K562 (cell line): ENCODE data around the gene MAML1. TPM values are rescaled to one million over a fixed set of nuclear protein-coding genes. Genes with fewer than 3 reads are reported as not detected.
A peak's percentile ranks its signal among the peaks of the same experiment; 100 is the strongest.

ENCODE experiments used
- GTF2E2 ChIP-seq: fragments of 200-800 bp; sonication (Bioruptor generic); IDR thresholded peaks from 2 replicates; pipeline ENCODE4 v1.6.1; 2016; ENCODE audit warnings: missing genetic modification characterization, missing compliant biosample characterization
- MAFG ChIP-seq: fragments of 450-650 bp; conservative IDR thresholded peaks from 2 replicates; pipeline ENCODE4 v1.6.1; 2016; ENCODE audit warnings: missing genetic modification characterization, missing compliant biosample characterization
- NR3C1 ChIP-seq: sonication (generic); formaldehyde crosslinking; IDR thresholded peaks from 2 replicates; pipeline ENCODE4 v1.8.1; 2022; ENCODE audit warnings: missing genetic modification reagents
- PHF8 ChIP-seq: fragments of 200-600 bp; sonication (generic); IDR thresholded peaks from 2 replicates; pipeline ENCODE4 v1.6.1; 2012; ENCODE audit warnings: mixed run types, mild to moderate bottlenecking, inconsistent platforms, low read length, moderate library complexity, borderline replicate concordance
- POLR2B ChIP-seq: fragments of 450-650 bp; IDR thresholded peaks from 2 replicates; pipeline ENCODE4 v1.6.1; 2018; ENCODE audit warnings: low read depth; ENCODE audit not compliant: partially characterized antibody
- SIRT6 ChIP-seq: IDR thresholded peaks from one replicate; pipeline ENCODE4 v1.6.1; 2012; ENCODE audit warnings: low read depth, mild to moderate bottlenecking, control low read depth, inconsistent platforms, low read length, moderate library complexity
- ZNF134 ChIP-seq: fragments of 250-450 bp; sonication (Bioruptor Pico); conservative IDR thresholded peaks from 2 replicates; pipeline ENCODE4 v1.4.0; 2020
- polyA plus RNA-seq, 8 experiments: library from polyadenylated mRNA; depleted of rRNA in 4 of 8; stranded (reverse) in 5 of 8; unstranded in 3 of 8; fragments of >200 nt; fragmentation: Nextera tagmentation in 2 of 8; fragmentation: Illumina TruSeq in 1 of 8; extraction: Ambion mirVana in 2 of 8; extraction: Trizol in 1 of 8; gene quantifications; 2 replicates each; pipeline versions ENCODE4 v1.2.1 to v1.2.3, GENCODE V29; 2011 to 2014; ENCODE audit warnings: inconsistent platforms in 1 of 8, missing spikeins in 1 of 8
- total RNA-seq, 7 experiments: library from RNA; depleted of rRNA in 6 of 7; stranded (reverse); fragments of >200 nt in 6 of 7; fragmentation: Illumina TruSeq in 2 of 7; extraction: Trizol in 2 of 7; gene quantifications; 2 replicates each; pipeline versions ENCODE4 v1.2.1 to v1.2.3, GENCODE V29; 2011 to 2021; ENCODE audit warnings: low replicate concordance in 1 of 7
- TF ChIP-seq, protein P1 (sequence below): fragments of 250-450 bp; sonication (Bioruptor Pico); IDR thresholded peaks from 2 replicates; pipeline ENCODE4 v1.4.0; 2020; ENCODE audit warnings: mild to moderate bottlenecking, moderate library complexity, borderline replicate concordance
- TF ChIP-seq, protein P2 (sequence below): fragments of 250-450 bp; sonication (Bioruptor Pico); IDR thresholded peaks from 2 replicates; pipeline ENCODE4 v1.4.0; 2020; ENCODE audit warnings: mild to moderate bottlenecking, moderate library complexity
- TF ChIP-seq, protein P3 (sequence below): fragments of 450-650 bp; IDR thresholded peaks from 2 replicates; pipeline ENCODE4 v1.6.1; 2016; ENCODE audit warnings: borderline replicate concordance
- TF ChIP-seq, protein P4 (sequence below), 2 experiments: fragments of 450-650 bp in 1 of 2; sonication (generic) in 1 of 2; formaldehyde crosslinking; conservative IDR thresholded peaks; 2 replicates each; pipeline versions ENCODE4 v1.4.0 to v1.8.1; 2020 to 2022; ENCODE audit warnings: mild to moderate bottlenecking in 1 of 2, missing genetic modification reagents in 1 of 2
- TF ChIP-seq, protein P5 (sequence below): sonication (generic); formaldehyde crosslinking; IDR thresholded peaks from 2 replicates; pipeline ENCODE4 v1.8.1; 2023; ENCODE audit warnings: mild to moderate bottlenecking, missing genetic modification reagents

MAML1 gene
- total and polyA plus RNA-seq, 9 of the 15 experiments (the other 6 are each of a cell fraction or from before 2014, with no cell fraction given): 0.32 to 18.4 (median 7.0) TPM

DNA sequence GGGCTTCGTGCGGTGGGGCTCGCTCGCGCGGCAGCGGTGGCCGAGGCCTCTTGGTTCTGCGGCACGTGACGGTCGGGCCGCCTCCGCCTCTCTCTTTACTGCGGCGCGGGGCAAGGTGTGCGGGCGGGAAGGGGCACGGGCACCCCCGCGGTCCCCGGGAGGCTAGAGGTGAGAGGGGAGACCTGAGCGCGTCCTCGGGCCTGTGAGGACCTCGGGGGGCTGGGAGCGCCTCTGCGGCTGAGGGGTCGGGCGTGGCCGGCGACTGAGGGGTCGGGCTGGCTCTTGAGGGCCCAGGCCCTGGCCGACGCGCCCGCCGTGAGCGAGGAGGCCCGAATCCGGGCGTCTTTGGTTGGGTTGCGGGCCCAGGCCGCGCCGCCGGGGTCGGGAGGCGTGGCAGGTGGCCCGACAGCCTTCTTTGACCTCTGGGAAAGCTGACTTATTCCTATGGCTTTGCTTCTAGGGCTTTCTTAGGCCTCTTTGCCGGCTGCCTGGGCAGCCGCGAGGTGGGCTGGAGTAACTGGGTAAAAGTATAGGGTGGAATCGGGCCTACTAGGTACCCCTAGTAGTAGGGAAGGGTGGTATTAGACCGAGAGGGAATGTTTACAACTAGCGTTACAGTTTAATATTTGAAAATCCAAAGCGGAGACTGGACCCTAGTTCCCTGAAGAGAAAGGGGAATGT, 33.5 kb upstream of the MAML1 start, which contains the start of gene CANX (continued):
- TF ChIP-seq, protein P1, sequence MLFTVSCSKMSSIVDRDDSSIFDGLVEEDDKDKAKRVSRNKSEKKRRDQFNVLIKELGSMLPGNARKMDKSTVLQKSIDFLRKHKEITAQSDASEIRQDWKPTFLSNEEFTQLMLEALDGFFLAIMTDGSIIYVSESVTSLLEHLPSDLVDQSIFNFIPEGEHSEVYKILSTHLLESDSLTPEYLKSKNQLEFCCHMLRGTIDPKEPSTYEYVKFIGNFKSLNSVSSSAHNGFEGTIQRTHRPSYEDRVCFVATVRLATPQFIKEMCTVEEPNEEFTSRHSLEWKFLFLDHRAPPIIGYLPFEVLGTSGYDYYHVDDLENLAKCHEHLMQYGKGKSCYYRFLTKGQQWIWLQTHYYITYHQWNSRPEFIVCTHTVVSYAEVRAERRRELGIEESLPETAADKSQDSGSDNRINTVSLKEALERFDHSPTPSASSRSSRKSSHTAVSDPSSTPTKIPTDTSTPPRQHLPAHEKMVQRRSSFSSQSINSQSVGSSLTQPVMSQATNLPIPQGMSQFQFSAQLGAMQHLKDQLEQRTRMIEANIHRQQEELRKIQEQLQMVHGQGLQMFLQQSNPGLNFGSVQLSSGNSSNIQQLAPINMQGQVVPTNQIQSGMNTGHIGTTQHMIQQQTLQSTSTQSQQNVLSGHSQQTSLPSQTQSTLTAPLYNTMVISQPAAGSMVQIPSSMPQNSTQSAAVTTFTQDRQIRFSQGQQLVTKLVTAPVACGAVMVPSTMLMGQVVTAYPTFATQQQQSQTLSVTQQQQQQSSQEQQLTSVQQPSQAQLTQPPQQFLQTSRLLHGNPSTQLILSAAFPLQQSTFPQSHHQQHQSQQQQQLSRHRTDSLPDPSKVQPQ (CRISPR knock-in tag): peak; percentile 63; the same call in 1 of the 2 replicates
- TF ChIP-seq, protein P2, sequence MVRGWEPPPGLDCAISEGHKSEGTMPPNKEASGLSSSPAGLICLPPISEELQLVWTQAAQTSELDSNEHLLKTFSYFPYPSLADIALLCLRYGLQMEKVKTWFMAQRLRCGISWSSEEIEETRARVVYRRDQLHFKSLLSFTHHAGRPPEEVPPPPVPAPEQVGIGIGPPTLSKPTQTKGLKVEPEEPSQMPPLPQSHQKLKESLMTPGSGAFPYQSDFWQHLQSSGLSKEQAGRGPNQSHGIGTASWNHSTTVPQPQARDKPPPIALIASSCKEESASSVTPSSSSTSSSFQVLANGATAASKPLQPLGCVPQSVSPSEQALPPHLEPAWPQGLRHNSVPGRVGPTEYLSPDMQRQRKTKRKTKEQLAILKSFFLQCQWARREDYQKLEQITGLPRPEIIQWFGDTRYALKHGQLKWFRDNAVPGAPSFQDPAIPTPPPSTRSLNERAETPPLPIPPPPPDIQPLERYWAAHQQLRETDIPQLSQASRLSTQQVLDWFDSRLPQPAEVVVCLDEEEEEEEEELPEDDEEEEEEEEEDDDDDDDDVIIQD (CRISPR knock-in tag): peak; percentile 36; the same call in 1 of the 2 replicates
- TF ChIP-seq, protein P3, sequence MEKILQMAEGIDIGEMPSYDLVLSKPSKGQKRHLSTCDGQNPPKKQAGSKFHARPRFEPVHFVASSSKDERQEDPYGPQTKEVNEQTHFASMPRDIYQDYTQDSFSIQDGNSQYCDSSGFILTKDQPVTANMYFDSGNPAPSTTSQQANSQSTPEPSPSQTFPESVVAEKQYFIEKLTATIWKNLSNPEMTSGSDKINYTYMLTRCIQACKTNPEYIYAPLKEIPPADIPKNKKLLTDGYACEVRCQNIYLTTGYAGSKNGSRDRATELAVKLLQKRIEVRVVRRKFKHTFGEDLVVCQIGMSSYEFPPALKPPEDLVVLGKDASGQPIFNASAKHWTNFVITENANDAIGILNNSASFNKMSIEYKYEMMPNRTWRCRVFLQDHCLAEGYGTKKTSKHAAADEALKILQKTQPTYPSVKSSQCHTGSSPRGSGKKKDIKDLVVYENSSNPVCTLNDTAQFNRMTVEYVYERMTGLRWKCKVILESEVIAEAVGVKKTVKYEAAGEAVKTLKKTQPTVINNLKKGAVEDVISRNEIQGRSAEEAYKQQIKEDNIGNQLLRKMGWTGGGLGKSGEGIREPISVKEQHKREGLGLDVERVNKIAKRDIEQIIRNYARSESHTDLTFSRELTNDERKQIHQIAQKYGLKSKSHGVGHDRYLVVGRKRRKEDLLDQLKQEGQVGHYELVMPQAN: peak; percentile 21; the same call in 1 of the 2 replicates
- TF ChIP-seq, protein P4, sequence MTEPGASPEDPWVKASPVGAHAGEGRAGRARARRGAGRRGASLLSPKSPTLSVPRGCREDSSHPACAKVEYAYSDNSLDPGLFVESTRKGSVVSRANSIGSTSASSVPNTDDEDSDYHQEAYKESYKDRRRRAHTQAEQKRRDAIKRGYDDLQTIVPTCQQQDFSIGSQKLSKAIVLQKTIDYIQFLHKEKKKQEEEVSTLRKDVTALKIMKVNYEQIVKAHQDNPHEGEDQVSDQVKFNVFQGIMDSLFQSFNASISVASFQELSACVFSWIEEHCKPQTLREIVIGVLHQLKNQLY (CRISPR knock-in tag; conservative IDR thresholded peaks at IDR 0.05): 0 out of 4 replicates have a peak, but pooled peaks of 1 of the 2 experiments have one; percentile 66
- no peak; the same call in 1 of the 2 replicates for TF ChIP-seq GTF2E2
- no peak for TF ChIP-seq MAFG
- TF ChIP-seq ZNF134 (CRISPR knock-in tag): 0 out of 2 replicates have a peak, but pooled peaks have one; percentile 11
- TF ChIP-seq POLR2B: peak; percentile 31
- TF ChIP-seq NR3C1 (CRISPR knock-in tag): peak; percentile 73; the same call in 1 of the 2 replicates
- TF ChIP-seq SIRT6: no peak
- TF ChIP-seq, protein P5, sequence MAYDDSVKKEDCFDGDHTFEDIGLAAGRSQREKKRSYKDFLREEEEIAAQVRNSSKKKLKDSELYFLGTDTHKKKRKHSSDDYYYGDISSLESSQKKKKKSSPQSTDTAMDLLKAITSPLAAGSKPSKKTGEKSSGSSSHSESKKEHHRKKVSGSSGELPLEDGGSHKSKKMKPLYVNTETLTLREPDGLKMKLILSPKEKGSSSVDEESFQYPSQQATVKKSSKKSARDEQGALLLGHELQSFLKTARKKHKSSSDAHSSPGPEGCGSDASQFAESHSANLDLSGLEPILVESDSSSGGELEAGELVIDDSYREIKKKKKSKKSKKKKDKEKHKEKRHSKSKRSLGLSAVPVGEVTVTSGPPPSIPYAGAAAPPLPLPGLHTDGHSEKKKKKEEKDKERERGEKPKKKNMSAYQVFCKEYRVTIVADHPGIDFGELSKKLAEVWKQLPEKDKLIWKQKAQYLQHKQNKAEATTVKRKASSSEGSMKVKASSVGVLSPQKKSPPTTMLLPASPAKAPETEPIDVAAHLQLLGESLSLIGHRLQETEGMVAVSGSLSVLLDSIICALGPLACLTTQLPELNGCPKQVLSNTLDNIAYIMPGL (CRISPR knock-in tag): peak; percentile 81
- peak; percentile 75; the same call in 1 of the 2 replicates for TF ChIP-seq PHF8
